ENCODE results near the gene LAMB4. TPM values are rescaled to one million over a fixed set of nuclear protein-coding genes. Genes with fewer than 3 reads are reported as not detected.

Gene LAMB4, protein sequence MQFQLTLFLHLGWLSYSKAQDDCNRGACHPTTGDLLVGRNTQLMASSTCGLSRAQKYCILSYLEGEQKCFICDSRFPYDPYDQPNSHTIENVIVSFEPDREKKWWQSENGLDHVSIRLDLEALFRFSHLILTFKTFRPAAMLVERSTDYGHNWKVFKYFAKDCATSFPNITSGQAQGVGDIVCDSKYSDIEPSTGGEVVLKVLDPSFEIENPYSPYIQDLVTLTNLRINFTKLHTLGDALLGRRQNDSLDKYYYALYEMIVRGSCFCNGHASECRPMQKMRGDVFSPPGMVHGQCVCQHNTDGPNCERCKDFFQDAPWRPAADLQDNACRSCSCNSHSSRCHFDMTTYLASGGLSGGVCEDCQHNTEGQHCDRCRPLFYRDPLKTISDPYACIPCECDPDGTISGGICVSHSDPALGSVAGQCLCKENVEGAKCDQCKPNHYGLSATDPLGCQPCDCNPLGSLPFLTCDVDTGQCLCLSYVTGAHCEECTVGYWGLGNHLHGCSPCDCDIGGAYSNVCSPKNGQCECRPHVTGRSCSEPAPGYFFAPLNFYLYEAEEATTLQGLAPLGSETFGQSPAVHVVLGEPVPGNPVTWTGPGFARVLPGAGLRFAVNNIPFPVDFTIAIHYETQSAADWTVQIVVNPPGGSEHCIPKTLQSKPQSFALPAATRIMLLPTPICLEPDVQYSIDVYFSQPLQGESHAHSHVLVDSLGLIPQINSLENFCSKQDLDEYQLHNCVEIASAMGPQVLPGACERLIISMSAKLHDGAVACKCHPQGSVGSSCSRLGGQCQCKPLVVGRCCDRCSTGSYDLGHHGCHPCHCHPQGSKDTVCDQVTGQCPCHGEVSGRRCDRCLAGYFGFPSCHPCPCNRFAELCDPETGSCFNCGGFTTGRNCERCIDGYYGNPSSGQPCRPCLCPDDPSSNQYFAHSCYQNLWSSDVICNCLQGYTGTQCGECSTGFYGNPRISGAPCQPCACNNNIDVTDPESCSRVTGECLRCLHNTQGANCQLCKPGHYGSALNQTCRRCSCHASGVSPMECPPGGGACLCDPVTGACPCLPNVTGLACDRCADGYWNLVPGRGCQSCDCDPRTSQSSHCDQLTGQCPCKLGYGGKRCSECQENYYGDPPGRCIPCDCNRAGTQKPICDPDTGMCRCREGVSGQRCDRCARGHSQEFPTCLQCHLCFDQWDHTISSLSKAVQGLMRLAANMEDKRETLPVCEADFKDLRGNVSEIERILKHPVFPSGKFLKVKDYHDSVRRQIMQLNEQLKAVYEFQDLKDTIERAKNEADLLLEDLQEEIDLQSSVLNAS (N-terminal part only)
- polyA plus RNA-seq (ENCODE audit: insufficient read length) = 0.70 TPM

GRCh38 chr7:108130261-108130660, at the start of gene LAMB4:
LAMB4 (minus strand) TSS chr7:108130361; CDS start chr7:108123164, 7,197 bp downstream.
- DNase-seq = no peak

GRCh38 chr7:108178398-108178797, 48.2 kb upstream of the LAMB4 start:
- DNase-seq = peak; percentile 7

- DNase-seq = no peak
Observed at GRCh38 chr7:108171164-108171563, 41.0 kb upstream of the LAMB4 start.

DNA sequence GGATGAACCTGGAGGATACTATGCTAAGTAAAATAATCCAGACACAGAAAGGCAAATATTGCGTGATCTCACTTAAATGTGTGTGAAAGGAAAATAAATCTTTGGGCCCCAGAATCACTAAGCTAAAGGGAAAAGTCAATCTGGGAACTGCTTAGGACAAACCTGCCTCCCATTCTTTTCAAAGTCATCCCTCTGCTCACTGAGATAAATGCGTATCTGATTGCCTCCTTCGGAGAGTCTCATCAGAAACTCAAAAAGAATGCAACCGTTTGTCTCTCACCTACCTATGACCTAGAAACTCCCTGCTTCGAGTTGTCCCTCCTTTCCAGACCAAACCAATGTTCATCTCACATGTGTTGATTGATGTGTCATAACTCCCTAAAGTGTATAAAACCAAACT, 40.1 kb upstream of the LAMB4 start:
- no peak for DNase-seq

DNA sequence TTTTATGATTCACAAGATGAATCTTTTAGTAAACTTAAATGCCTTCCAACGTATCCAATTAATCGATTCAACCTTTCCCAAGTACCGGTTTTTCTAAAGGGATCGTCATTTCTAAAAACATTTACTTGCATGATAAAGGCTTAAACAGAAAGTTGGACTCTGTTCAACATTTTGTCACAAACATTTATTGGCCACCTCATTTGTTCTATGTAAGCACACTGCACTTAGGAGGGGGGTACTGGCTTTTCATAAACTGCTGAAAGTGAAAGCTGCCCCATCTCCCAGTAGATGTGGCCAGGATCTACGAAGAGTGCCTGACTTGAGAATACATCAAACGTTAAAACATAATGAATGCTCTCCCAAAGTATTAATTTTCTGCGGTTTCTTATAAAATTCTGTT, 37.3 kb upstream of the LAMB4 start:
- no peak for DNase-seq

- no peak for DNase-seq
Observed at GRCh38 chr7:108166687-108167086, 36.5 kb upstream of the LAMB4 start.

DNA sequence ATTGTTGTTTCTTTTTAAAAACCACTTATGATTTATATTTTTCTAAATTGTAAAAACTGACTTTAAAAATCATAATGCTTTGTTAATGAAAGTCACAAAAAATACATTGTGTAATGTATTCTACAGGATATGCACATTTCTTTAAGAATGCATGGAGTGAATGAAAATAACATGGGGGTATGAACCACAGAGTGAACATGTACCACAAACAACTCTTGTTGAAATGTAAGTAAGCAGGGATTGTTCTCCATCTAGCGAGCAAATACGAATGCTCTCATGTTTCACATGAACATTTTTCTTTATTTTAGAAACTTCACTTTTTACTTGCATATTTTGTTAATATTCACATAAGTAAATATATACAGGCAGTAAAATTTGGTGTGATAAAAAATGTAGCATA, 35.6 kb upstream of the LAMB4 start:
- DNase-seq = no peak

- no peak for DNase-seq
Observed at GRCh38 chr7:108164946-108165345, 34.8 kb upstream of the LAMB4 start.

DNA sequence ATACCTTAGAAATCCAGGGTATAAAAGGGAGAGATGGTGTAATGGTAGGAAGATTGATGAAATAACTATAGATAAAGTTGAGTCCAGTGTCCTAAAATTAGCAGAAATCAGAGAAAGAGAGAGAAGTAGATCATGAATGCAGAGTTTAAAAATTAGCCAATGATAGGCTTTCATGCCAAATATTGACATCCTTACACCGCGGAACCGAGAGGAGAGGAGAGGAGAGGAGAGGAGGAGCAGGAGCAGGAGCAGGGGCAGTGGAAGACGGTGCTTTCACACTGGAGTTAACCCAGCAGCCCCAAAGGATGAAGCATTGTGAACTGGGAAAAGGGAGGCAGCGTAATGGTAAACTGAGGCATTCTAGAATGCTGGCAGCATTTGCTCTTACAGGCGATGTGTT, 34.2 kb upstream of the LAMB4 start:
- DNase-seq = no peak

DNA sequence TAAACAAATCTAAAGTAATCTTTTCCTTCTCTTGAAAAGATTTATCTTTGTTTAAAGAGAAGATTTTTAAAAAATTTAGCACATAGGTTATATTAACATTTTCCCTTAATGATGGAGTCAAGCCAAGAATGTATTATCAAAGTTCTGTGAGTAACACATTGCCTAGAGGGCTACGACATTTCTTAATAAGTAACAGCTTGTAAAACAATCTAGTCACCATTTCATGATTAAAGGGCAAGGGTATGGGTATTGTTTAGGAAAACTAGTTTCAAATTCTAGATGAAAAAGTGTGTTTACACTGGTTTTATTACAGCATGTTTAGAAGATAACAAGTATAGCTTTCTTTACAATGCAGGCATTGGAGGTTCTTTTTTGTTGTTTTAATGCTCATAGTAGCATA, 28.6 kb upstream of the LAMB4 start:
- no peak for DNase-seq

DNA sequence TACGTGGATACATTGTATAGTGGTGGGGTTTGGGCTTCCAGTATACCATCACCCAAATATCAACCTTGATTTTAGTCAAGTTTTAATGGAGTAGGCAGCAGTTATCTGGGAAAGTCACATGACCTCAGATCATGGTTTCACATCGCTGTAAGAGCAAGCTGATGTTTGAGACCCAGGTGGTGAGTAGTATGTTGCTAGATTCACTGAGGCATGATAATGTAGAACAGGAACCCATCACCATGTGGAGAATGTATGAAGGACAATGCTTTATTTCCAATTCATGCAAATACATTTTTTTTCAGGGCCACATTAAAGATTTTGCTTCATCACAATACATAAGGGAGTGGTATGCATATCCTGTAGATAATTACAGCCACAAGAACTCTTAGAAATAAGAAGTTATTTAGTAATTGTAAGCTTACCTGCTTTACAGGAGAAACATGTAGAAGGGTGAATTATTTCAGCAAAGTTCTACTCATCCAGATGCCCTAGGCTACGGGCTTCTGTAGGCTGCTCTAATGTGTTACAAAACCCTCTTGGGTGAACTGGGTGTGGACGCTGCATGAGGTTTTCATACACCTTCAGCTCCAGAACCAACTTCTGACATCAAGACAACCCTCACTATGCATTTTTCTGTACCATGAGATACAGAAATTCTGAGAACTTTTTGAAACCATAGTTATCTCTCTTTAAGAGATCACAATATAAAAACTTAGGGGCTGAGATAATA, 27.6 kb upstream of the LAMB4 start:
- no peak for DNase-seq

DNA sequence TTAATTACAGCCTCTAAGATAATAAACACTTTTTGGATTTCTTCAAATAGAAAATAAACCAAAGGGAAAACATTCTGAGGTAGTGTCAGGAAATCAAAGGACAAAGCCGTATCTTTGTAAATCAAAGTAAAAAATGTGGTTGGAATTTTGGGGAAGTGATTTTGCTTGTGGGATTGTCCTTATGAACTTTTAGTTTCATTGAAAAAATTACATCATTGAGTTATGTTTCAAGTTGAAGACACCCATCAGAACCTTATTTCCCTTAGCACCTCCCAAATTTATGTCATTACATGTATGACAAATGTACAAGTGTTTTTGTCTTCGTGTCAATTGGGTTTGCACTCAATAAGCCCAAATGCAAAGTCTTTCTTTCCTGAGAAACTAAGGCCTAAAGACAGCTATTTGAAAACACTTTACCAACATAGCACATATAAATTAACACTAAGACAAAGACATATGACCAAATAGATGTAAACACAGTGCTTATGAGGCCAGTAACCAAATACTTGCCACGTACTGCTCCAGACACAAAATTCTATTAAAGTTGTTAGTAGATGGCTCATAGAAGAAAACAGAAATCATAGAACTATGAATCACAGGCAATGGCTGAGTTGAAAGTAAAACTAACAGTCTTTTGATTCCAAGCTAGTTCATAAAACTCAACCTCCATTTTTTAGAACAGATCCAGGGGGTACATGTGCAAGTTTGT, 26.9 kb upstream of the LAMB4 start:
- DNase-seq = no peak

GRCh38 chr7:108152198-108152597, 22.0 kb upstream of the LAMB4 start:
- DNase-seq = no peak

DNA sequence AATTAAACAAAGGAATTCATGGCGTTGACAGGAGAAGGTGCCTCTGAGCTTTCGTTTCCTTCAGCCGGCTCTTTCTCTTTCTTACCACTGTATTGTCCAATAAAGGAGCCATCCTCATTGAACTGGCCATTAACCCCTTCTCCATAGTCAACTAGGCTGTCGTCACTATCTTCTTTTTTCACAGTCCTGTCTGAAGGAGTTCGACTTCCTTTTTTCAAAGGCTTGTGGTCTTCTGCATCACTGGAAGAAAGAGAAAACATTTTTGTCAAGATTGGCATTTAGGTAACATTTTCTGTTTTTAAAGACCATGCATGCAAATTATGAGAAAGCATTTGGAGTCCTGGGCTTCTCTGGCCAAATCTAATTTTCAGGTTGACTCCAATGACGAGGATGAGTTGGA, 19.7 kb upstream of the LAMB4 start:
- no peak for DNase-seq

GRCh38 chr7:108149119-108149518, 19.0 kb upstream of the LAMB4 start:
- DNase-seq = no peak

DNA sequence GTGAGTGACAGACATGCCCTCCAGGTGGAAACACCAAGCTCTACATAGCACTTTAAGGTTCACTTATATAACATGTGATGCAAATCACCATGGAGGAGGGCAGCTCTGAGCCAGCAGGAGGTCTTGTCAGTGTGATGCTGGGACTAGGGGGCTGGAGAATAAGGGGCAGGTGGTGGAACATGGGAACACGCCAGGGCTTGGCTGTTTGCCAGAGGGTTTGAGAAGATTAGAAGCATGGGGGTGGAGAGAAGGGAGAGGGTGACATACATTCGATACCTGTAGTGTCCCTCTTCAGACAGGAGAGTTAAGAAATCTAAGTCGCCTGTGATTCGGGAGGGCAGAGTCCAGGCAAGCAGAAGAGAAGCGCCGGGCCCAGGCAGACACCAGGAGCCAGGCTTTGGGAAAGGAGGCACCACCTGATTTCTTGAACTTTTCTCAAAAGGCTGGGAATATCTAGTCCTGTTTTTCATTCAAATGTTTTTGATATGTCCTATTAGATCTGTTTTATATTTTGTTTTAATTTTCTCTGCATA, 16.9 kb upstream of the LAMB4 start:
- DNase-seq = no peak

DNA sequence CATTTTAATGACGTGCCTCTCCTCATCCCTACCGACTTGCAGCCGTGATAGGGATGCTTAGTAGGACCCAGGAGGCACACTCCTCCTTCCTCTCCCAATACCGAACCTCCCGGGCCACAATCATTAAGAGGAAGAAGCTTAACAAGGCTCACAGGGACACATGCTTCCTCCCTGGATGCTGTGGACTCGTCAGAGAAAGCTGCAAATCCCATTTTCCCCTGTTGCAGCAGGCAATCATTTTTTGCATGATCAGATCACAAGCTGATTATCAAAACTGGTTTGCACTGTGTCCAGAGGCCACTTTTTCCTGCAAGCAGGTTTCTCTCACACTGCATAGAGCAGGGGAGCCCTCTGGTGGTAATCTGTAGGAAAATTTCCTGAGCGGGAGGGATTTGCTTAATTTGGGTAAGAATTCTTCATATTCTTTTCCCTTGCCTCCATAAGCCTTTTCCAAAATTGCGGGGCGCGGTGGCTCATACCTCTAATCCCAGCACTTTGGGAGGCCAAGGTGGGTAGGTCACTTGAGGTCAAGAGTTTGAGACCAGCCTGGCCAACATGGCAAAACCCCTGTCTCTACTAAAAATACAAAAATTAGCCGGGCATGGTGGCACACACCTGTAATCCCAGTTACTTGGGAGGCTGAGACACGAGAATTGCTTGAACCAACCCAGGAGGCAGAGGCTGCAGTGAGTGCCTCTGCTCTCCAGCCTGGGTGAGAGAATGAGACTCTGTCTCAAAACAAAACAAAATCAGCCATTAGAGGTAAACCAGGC, 16.1 kb upstream of the LAMB4 start:
- peak; percentile 79 for DNase-seq

- no peak for DNase-seq
Observed at GRCh38 chr7:108145401-108145800, 15.2 kb upstream of the LAMB4 start.

DNA sequence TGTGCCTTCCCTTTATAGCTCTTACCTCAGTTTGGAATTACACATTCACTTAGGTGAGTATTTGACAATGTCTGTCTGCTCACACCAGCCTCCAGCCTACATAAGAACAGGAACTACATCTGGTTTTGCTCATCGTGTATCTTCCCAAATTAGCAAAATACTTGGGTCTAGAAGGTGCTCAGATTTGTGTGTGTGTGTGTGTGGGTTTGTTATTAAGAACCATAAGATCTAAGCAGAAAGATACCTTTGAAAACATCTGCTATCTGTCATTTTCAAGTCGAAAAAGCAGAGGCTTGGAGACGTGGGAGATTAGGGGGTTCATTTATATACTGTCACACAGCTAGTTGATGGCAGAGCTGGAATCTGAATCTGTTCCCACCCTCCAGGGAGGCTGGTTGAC, 14.8 kb upstream of the LAMB4 start:
- DNase-seq = no peak
